A673 (cell line): Measurements from ENCODE around the gene IL24.

Experiments used
- CTCF ChIP-seq: fragments of 300-800, 200-600 bp; sonication (generic); conservative IDR thresholded peaks from 2 replicates; pipeline ENCODE4 v1.5.1; 2017; ENCODE audit warnings: low read depth, mild to moderate bottlenecking, antibody characterized with exemption, low read length, moderate library complexity, mixed read lengths
- EZH2 ChIP-seq: fragments of 200-600 bp; sonication (generic); IDR thresholded peaks from 2 replicates; pipeline ENCODE4 v1.6.1; 2017; ENCODE audit warnings: borderline replicate concordance, low read depth, mild to moderate bottlenecking, mixed read lengths, antibody characterized with exemption, low read length; ENCODE audit not compliant: poor library complexity, severe bottlenecking

- TF ChIP-seq CTCF (no peak), EZH2 (no peak)
These were observed 9.5 kb upstream of the IL24 start for GRCh38 chr1:206887701-206888100.
